Right lobe of liver (tissue), 4 donors: ENCODE measurements around the gene PRSS27.

Experiments used
- CTCF ChIP-seq, 4 donors: fragments of 200-600 bp in 3 of 4; fragments of 450-650 bp in 1 of 4; IDR thresholded peaks; one replicate each; pipeline versions ENCODE4 v1.5.1 to v1.8.0; 2016 to 2022; ENCODE audit warnings: antibody characterized with exemption in 4 of 4, mild to moderate bottlenecking in 2 of 4
- POLR2A ChIP-seq: fragments of 450-650 bp; IDR thresholded peaks from one replicate; pipeline ENCODE4 v1.6.1; 2017; ENCODE audit warnings: antibody characterized with exemption, mild to moderate bottlenecking
- donor health status: DM: no; HTN: no; CAD: no.
- donor health status: DM: no; HTN: no; CAD: no.
- donor health status: DM: no; HTN: yes; CAD: no.

GRCh38 chr16:2734844-2735515 is 15.0 kb upstream of the PRSS27 start:
- TF ChIP-seq POLR2A (no peak), CTCF (IDR thresholded peaks at IDR 0.05) (no peak)
